HepG2 (cell line): ENCODE results near the gene CTNNA2. TPM values are rescaled to one million over a fixed set of nuclear protein-coding genes. Genes with fewer than 3 reads are reported as not detected.

Experiments
- AKAP8 ChIP-seq: sonication (generic); formaldehyde crosslinking; IDR thresholded peaks from 2 replicates; pipeline ENCODE4 v1.5.1; 2020; ENCODE audit warnings: mild to moderate bottlenecking, missing genetic modification reagents
- E2F1 ChIP-seq: sonication (generic); formaldehyde crosslinking; IDR thresholded peaks from 2 replicates; pipeline ENCODE4 v1.5.0; 2020; ENCODE audit warnings: missing genetic modification reagents
- ELF3 ChIP-seq: IDR thresholded peaks from 2 replicates; pipeline ENCODE4 v1.6.1; 2016; ENCODE audit warnings: missing genetic modification reagents, missing compliant biosample characterization
- HDAC1 ChIP-seq: sonication (generic); formaldehyde crosslinking; IDR thresholded peaks from 2 replicates; pipeline ENCODE4 v1.5.1; 2020; ENCODE audit warnings: mild to moderate bottlenecking, missing genetic modification reagents
- HOXA3 ChIP-seq: sonication (generic); formaldehyde crosslinking; IDR thresholded peaks from 2 replicates; pipeline ENCODE4 v1.5.0; 2020; ENCODE audit warnings: missing genetic modification reagents
- HOXD1 ChIP-seq: sonication (generic); formaldehyde crosslinking; IDR thresholded peaks from 2 replicates; pipeline ENCODE4 v1.5.0; 2020; ENCODE audit warnings: missing genetic modification reagents
- REXO4 ChIP-seq: sonication (generic); formaldehyde crosslinking; IDR thresholded peaks from 2 replicates; pipeline ENCODE4 v1.8.0; 2022; ENCODE audit warnings: missing genetic modification reagents, mild to moderate bottlenecking, borderline replicate concordance
- TFE3 ChIP-seq: IDR thresholded peaks from 2 replicates; pipeline ENCODE4 v1.6.1; 2016
- TGIF2 ChIP-seq: IDR thresholded peaks from 2 replicates; pipeline ENCODE4 v1.6.1; 2016; ENCODE audit warnings: control low read depth, missing compliant biosample characterization
- THRA ChIP-seq: sonication (generic); formaldehyde crosslinking; IDR thresholded peaks from 2 replicates; pipeline ENCODE4 v1.4.0; 2020; ENCODE audit warnings: missing genetic modification reagents, borderline replicate concordance
- ZBTB34 ChIP-seq: sonication (generic); formaldehyde crosslinking; IDR thresholded peaks from 2 replicates; pipeline ENCODE4 v1.8.0; 2022; ENCODE audit warnings: mild to moderate bottlenecking, missing genetic modification reagents
- ZNF260 ChIP-seq: sonication (generic); formaldehyde crosslinking; IDR thresholded peaks from 2 replicates; pipeline ENCODE4 v1.4.0; 2020; ENCODE audit warnings: missing genetic modification reagents, low read depth, mild to moderate bottlenecking, borderline replicate concordance
- polyA plus RNA-seq, 8 experiments: library from polyadenylated mRNA; depleted of rRNA in 3 of 8; stranded (reverse) in 7 of 8; unstranded in 1 of 8; fragments of >200 nt; fragmentation: Illumina TruSeq in 4 of 8; extraction: Trizol in 4 of 8; gene quantifications; 2 replicates each; pipeline versions ENCODE4 v1.2.1 to v1.2.3, GENCODE V29; 2011 to 2016; ENCODE audit warnings: low read depth in 4 of 8, missing spikeins in 1 of 8, mixed read lengths in 1 of 8; ENCODE audit not compliant: insufficient read depth in 1 of 8
- total RNA-seq, 5 experiments: library from RNA; depleted of rRNA; stranded (reverse); fragments of >200 nt; fragmentation: Illumina TruSeq; extraction: Trizol; gene quantifications; 2 replicates each; pipeline ENCODE4 v1.2.3, GENCODE V29; 2016; ENCODE audit warnings: low read depth in 1 of 5
- TF ChIP-seq, protein P1 (sequence below): sonication (generic); formaldehyde crosslinking; IDR thresholded peaks from 2 replicates; pipeline ENCODE4 v1.9.0; 2021; ENCODE audit warnings: missing genetic modification reagents, mild to moderate bottlenecking, borderline replicate concordance
- TF ChIP-seq, protein P2 (sequence below): sonication (generic); formaldehyde crosslinking; IDR thresholded peaks from 2 replicates; pipeline ENCODE4 v1.4.0; 2020; ENCODE audit warnings: mild to moderate bottlenecking, missing genetic modification reagents, borderline replicate concordance
- TF ChIP-seq, protein P3 (sequence below): sonication (generic); formaldehyde crosslinking; conservative IDR thresholded peaks from 2 replicates; pipeline ENCODE4 v1.4.0; 2020; ENCODE audit warnings: mild to moderate bottlenecking, missing genetic modification reagents, moderate library complexity

CTNNA2 gene
- total and polyA plus RNA-seq, 2 of the 13 experiments (the other 11 are each of a cell fraction or from before 2014, with no cell fraction given): not detected

DNA sequence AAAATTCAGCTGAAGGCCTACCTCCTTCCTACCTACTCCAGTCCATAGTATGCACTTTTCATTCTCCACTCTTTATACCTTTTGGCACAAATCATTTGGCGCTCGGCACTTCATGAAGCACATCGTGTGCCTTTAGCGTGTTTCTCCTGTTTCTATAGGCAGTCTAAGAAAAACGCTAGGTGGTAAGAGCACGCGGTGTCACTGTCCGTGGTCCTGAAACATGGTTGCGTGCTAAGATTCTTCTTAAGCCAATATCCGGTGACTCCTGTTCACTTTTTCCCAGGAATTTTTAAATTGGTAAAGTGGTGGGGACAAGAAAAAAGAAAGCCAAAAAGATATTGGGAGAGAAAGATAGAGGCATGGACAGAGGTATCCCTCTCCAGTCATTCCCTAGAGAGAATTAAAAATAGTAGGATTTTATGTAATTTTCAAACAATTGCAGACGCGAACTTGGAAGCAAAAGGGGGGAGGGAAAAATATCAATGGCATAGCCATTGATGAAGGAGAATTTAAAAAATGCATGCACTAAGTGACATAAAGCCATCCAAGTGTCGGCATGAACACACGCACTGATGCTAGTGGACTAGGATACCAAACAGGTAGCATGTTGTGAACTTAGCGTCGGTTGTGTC is 1.4 kb upstream of the CTNNA2 start (continued):
- TF ChIP-seq TGIF2 (CRISPR knock-in tag): peak; percentile 92; the same call in 1 of the 2 replicates
- peak; percentile 90 for TF ChIP-seq TFE3 (CRISPR knock-in tag)
- TF ChIP-seq, protein P1, sequence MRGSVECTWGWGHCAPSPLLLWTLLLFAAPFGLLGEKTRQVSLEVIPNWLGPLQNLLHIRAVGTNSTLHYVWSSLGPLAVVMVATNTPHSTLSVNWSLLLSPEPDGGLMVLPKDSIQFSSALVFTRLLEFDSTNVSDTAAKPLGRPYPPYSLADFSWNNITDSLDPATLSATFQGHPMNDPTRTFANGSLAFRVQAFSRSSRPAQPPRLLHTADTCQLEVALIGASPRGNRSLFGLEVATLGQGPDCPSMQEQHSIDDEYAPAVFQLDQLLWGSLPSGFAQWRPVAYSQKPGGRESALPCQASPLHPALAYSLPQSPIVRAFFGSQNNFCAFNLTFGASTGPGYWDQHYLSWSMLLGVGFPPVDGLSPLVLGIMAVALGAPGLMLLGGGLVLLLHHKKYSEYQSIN (CRISPR knock-in tag): no peak
- TF ChIP-seq, protein P2, sequence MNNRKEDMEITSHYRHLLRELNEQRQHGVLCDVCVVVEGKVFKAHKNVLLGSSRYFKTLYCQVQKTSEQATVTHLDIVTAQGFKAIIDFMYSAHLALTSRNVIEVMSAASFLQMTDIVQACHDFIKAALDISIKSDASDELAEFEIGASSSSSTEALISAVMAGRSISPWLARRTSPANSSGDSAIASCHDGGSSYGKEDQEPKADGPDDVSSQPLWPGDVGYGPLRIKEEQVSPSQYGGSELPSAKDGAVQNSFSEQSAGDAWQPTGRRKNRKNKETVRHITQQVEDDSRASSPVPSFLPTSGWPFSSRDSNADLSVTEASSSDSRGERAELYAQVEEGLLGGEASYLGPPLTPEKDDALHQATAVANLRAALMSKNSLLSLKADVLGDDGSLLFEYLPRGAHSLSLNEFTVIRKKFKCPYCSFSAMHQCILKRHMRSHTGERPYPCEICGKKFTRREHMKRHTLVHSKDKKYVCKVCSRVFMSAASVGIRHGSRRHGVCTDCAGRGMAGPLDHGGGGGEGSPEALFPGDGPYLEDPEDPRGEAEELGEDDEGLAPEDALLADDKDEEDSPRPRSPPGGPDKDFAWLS: no peak
- peak; percentile 57; the same call in 1 of the 2 replicates for TF ChIP-seq HOXD1
- TF ChIP-seq REXO4 (CRISPR knock-in tag): no peak
- peak; percentile 49; the same call in 1 of the 2 replicates for TF ChIP-seq E2F1
- TF ChIP-seq, protein P3, sequence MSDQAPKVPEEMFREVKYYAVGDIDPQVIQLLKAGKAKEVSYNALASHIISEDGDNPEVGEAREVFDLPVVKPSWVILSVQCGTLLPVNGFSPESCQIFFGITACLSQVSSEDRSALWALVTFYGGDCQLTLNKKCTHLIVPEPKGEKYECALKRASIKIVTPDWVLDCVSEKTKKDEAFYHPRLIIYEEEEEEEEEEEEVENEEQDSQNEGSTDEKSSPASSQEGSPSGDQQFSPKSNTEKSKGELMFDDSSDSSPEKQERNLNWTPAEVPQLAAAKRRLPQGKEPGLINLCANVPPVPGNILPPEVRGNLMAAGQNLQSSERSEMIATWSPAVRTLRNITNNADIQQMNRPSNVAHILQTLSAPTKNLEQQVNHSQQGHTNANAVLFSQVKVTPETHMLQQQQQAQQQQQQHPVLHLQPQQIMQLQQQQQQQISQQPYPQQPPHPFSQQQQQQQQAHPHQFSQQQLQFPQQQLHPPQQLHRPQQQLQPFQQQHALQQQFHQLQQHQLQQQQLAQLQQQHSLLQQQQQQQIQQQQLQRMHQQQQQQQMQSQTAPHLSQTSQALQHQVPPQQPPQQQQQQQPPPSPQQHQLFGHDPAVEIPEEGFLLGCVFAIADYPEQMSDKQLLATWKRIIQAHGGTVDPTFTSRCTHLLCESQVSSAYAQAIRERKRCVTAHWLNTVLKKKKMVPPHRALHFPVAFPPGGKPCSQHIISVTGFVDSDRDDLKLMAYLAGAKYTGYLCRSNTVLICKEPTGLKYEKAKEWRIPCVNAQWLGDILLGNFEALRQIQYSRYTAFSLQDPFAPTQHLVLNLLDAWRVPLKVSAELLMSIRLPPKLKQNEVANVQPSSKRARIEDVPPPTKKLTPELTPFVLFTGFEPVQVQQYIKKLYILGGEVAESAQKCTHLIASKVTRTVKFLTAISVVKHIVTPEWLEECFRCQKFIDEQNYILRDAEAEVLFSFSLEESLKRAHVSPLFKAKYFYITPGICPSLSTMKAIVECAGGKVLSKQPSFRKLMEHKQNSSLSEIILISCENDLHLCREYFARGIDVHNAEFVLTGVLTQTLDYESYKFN (CRISPR knock-in tag): no peak; the same call in 1 of the 2 replicates
- peak; percentile 63 for TF ChIP-seq ELF3 (CRISPR knock-in tag)
- TF ChIP-seq HDAC1 (CRISPR knock-in tag): peak; percentile 31; the same call in 1 of the 2 replicates
- no peak for TF ChIP-seq HOXA3
- no peak for TF ChIP-seq AKAP8
- peak; percentile 66; the same call in 1 of the 2 replicates for TF ChIP-seq THRA (CRISPR knock-in tag)
- TF ChIP-seq ZBTB34 (CRISPR knock-in tag): no peak
- TF ChIP-seq ZNF260 (CRISPR knock-in tag): no peak
